ENCODE measurements around the gene NDUFS8. TPM values are rescaled to one million over a fixed set of nuclear protein-coding genes. Genes with fewer than 3 reads are reported as not detected.

Gene NDUFS8
- total and polyA plus RNA-seq, 2 of the 13 experiments (the other 11 are each of a cell fraction or from before 2014, with no cell fraction given): 96.7 to 158 TPM

- no peak for TF ChIP-seq ZNF512B (CRISPR knock-in tag; IDR thresholded peaks at IDR 0.05; ENCODE audit: borderline replicate concordance)
- no peak; the same call in 1 of the 2 replicates for TF ChIP-seq MYPOP (CRISPR knock-in tag; IDR thresholded peaks at IDR 0.05)
- peak; percentile 58; the same call in 1 of the 2 replicates for TF ChIP-seq ZFP91 (CRISPR knock-in tag; IDR thresholded peaks at IDR 0.05; ENCODE audit: borderline replicate concordance)
- TF ChIP-seq SRSF1 (optimal IDR thresholded peaks at IDR 0.05; ENCODE audit: low read depth, low read length): peak; percentile 13
- no peak for TF ChIP-seq ZNF326 (CRISPR knock-in tag; IDR thresholded peaks at IDR 0.05; ENCODE audit: borderline replicate concordance)
- TF ChIP-seq MTA3 (CRISPR knock-in tag; IDR thresholded peaks at IDR 0.05): no peak
- peak; percentile 60; the same call in 1 of the 2 replicates for TF ChIP-seq ZNF782 (CRISPR knock-in tag; IDR thresholded peaks at IDR 0.05; ENCODE audit: borderline replicate concordance)
- TF ChIP-seq, protein P1, sequence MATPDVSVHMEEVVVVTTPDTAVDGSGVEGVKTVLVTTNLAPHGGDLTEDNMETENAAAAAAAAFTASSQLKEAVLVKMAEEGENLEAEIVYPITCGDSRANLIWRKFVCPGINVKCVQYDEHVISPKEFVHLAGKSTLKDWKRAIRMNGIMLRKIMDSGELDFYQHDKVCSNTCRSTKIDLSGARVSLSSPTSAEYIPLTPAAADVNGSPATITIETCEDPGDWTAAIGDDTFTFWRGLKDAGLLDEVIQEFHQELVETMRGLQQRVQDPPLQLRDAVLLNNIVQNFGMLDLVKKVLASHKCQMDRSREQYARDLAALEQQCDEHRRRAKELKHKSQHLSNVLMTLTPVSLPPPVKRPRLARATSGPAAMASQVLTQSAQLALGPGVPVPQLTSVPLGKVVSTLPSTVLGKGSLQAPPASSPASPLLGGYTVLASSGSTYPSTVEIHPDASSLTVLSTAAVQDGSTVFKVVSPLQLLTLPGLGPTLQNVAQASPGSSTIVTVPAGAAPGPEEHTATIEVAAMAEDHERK (CRISPR knock-in tag; IDR thresholded peaks at IDR 0.05; ENCODE audit: low read depth): no peak
- TF ChIP-seq SAFB2 (CRISPR knock-in tag; IDR thresholded peaks at IDR 0.05; ENCODE audit: borderline replicate concordance, low read depth): no peak
- 0 out of 2 replicates have a peak, but pooled peaks have one; percentile 22 for TF ChIP-seq ATF2 (CRISPR knock-in tag; IDR thresholded peaks at IDR 0.05)
- peak; percentile 81; the same call in 1 of the 2 replicates for TF ChIP-seq NFAT5 (CRISPR knock-in tag; IDR thresholded peaks at IDR 0.05)
- TF ChIP-seq GFI1 (CRISPR knock-in tag; IDR thresholded peaks at IDR 0.05; ENCODE audit: borderline replicate concordance): no peak
- 0 out of 2 replicates have a peak, but pooled peaks have one; percentile 37 for TF ChIP-seq ZNF792 (CRISPR knock-in tag; IDR thresholded peaks at IDR 0.05)
Measured at GRCh38 chr11:68030318-68031143, at the start of gene NDUFS8 (continued).
